BLaER1 (cell line): ENCODE data around the gene TBX4.
A peak's percentile ranks its signal among the peaks of the same experiment; 100 is the strongest.

ENCODE experiments used
- H3K27ac ChIP-seq: shearing (Covaris generic); formaldehyde crosslinking; 2 replicates; pipeline ENCODE4 v1.8.1; 2022
- H3K27me3 ChIP-seq: shearing (Covaris generic); formaldehyde crosslinking; 2 replicates; pipeline ENCODE4 v1.8.1; 2022
- H3K36me3 ChIP-seq: shearing (Covaris generic); formaldehyde crosslinking; 2 replicates; pipeline ENCODE4 v1.8.1; 2022
- H3K4me1 ChIP-seq: shearing (Covaris generic); formaldehyde crosslinking; 2 replicates; pipeline ENCODE4 v1.8.1; 2022
- H3K4me2 ChIP-seq: shearing (Covaris generic); formaldehyde crosslinking; 2 replicates; pipeline ENCODE4 v1.8.1; 2022
- H3K4me3 ChIP-seq: shearing (Covaris generic); formaldehyde crosslinking; 2 replicates; pipeline ENCODE4 v1.8.1; 2022
- H3K9ac ChIP-seq: shearing (Covaris generic); formaldehyde crosslinking; 2 replicates; pipeline ENCODE4 v1.8.1; 2022
- H3K9me3 ChIP-seq: shearing (Covaris generic); formaldehyde crosslinking; 2 replicates; pipeline ENCODE4 v1.8.1; 2022
- H4K20me1 ChIP-seq: shearing (Covaris generic); formaldehyde crosslinking; 2 replicates; pipeline ENCODE4 v1.8.1; 2022
- Cebpa-rat ChIP-seq: shearing (Covaris generic); IDR thresholded peaks from 2 replicates; pipeline ENCODE4 v1.8.1; 2022

Gene TBX4

GRCh38 chr17:61412860-61413660 is 39.2 kb upstream of the TBX4 start:
- Histone ChIP-seq H4K20me1 (peaks cover 23% of the 10 kb centered on the region), H3K36me3 (no peaks in the 10 kb centered on the region), H3K9ac (peak overlapping the region; percentile 36; the same call in 1 of the 2 replicates), H3K4me2 (peak overlapping the region; percentile 97), H3K4me1 (peaks cover 48% of the 10 kb centered on the region), H3K9me3 (no peaks in the 10 kb centered on the region; the same call in 1 of the 2 replicates), H3K4me3 (peak overlapping the region; percentile 68), H3K27ac (no peak overlapping the region), H3K27me3 (peaks cover 63% of the 10 kb centered on the region)
- no peak for TF ChIP-seq Cebpa-rat

GRCh38 chr17:61413661-61414126 is 38.5 kb upstream of the TBX4 start:
- H3K27ac ChIP-seq: no peak overlapping the region
- peaks cover 46% of the 10 kb centered on the region for H3K4me1 ChIP-seq
- no peak overlapping the region for H3K4me3 ChIP-seq
- no peak overlapping the region for H3K4me2 ChIP-seq
- TF ChIP-seq Cebpa-rat: no peak
- no peak overlapping the region for H3K9ac ChIP-seq
- no peaks in the 10 kb centered on the region; the same call in 1 of the 2 replicates for H3K9me3 ChIP-seq
- H4K20me1 ChIP-seq: peaks cover 17% of the 10 kb centered on the region
- H3K27me3 ChIP-seq: peaks cover 57% of the 10 kb centered on the region
- H3K36me3 ChIP-seq: no peaks in the 10 kb centered on the region

GRCh38 chr17:61414141-61414935 is 37.9 kb upstream of the TBX4 start:
- peaks cover 41% of the 10 kb centered on the region for H3K4me1 ChIP-seq
- H3K4me2 ChIP-seq: no peak overlapping the region
- TF ChIP-seq Cebpa-rat: no peak
- H3K9me3 ChIP-seq: no peaks in the 10 kb centered on the region; the same call in 1 of the 2 replicates
- no peaks in the 10 kb centered on the region for H3K36me3 ChIP-seq
- no peak overlapping the region for H3K27ac ChIP-seq
- peaks cover 50% of the 10 kb centered on the region for H3K27me3 ChIP-seq
- no peak overlapping the region for H3K9ac ChIP-seq
- H3K4me3 ChIP-seq: no peak overlapping the region
- peaks cover 11% of the 10 kb centered on the region for H4K20me1 ChIP-seq

- H3K9ac ChIP-seq: no peak overlapping the region
- no peaks in the 10 kb centered on the region for H3K36me3 ChIP-seq
- TF ChIP-seq Cebpa-rat: no peak
- no peak overlapping the region for H3K27ac ChIP-seq
- peaks cover 9% of the 10 kb centered on the region for H4K20me1 ChIP-seq
- no peak overlapping the region for H3K4me3 ChIP-seq
- H3K4me2 ChIP-seq: no peak overlapping the region
- H3K4me1 ChIP-seq: peaks cover 40% of the 10 kb centered on the region
- H3K9me3 ChIP-seq: no peaks in the 10 kb centered on the region; the same call in 1 of the 2 replicates
- peaks cover 45% of the 10 kb centered on the region for H3K27me3 ChIP-seq
These were observed 37.3 kb upstream of the TBX4 start for GRCh38 chr17:61414936-61415251.

- TF ChIP-seq Cebpa-rat: no peak
- Histone ChIP-seq H3K9me3 (no peaks in the 10 kb centered on the region), H3K27me3 (peaks cover 38% of the 10 kb centered on the region), H3K27ac (no peak overlapping the region), H3K9ac (no peak overlapping the region), H3K4me3 (no peak overlapping the region), H3K4me1 (peaks cover 33% of the 10 kb centered on the region), H3K4me2 (peak overlapping the region; percentile 58), H3K36me3 (no peaks in the 10 kb centered on the region), H4K20me1 (peaks cover 2% of the 10 kb centered on the region)
These were observed 36.6 kb upstream of the TBX4 start for GRCh38 chr17:61415374-61416210.

- H3K27me3 ChIP-seq: peaks cover 32% of the 10 kb centered on the region
- no peak overlapping the region for H3K9ac ChIP-seq
- H3K9me3 ChIP-seq: no peaks in the 10 kb centered on the region
- no peaks in the 10 kb centered on the region for H3K36me3 ChIP-seq
- no peaks in the 10 kb centered on the region for H4K20me1 ChIP-seq
- no peak overlapping the region for H3K27ac ChIP-seq
- no peak for TF ChIP-seq Cebpa-rat
- peaks cover 30% of the 10 kb centered on the region for H3K4me1 ChIP-seq
- peak overlapping the region; percentile 58 for H3K4me2 ChIP-seq
- no peak overlapping the region for H3K4me3 ChIP-seq
These were observed 36.0 kb upstream of the TBX4 start for GRCh38 chr17:61416211-61416539.

- Histone ChIP-seq H3K36me3 (no peaks in the 10 kb centered on the region), H3K27ac (no peak overlapping the region), H3K9ac (no peak overlapping the region), H4K20me1 (no peaks in the 10 kb centered on the region), H3K27me3 (peaks cover 26% of the 10 kb centered on the region), H3K4me3 (no peak overlapping the region), H3K4me1 (peaks cover 24% of the 10 kb centered on the region), H3K4me2 (peak overlapping the region; percentile 58), H3K9me3 (no peaks in the 10 kb centered on the region)
- no peak for TF ChIP-seq Cebpa-rat
These were observed 35.5 kb upstream of the TBX4 start for GRCh38 chr17:61416540-61417363.

- no peak overlapping the region for H3K4me2 ChIP-seq
- H3K4me1 ChIP-seq: peaks cover 14% of the 10 kb centered on the region
- no peaks in the 10 kb centered on the region for H4K20me1 ChIP-seq
- H3K27me3 ChIP-seq: peaks cover 9% of the 10 kb centered on the region
- H3K9ac ChIP-seq: no peak overlapping the region
- no peak overlapping the region for H3K4me3 ChIP-seq
- no peaks in the 10 kb centered on the region for H3K9me3 ChIP-seq
- H3K36me3 ChIP-seq: no peaks in the 10 kb centered on the region
- TF ChIP-seq Cebpa-rat: no peak
- no peak overlapping the region for H3K27ac ChIP-seq
These were observed 33.8 kb upstream of the TBX4 start for GRCh38 chr17:61418449-61418848.

GRCh38 chr17:61419496-61420046 is 32.7 kb upstream of the TBX4 start:
- Histone ChIP-seq H3K9me3 (no peaks in the 10 kb centered on the region), H3K27ac (no peak overlapping the region), H3K9ac (no peak overlapping the region), H3K4me2 (no peak overlapping the region), H3K4me3 (no peak overlapping the region), H4K20me1 (no peaks in the 10 kb centered on the region), H3K4me1 (peaks cover 14% of the 10 kb centered on the region), H3K27me3 (peaks cover 4% of the 10 kb centered on the region; the same call in 1 of the 2 replicates), H3K36me3 (no peaks in the 10 kb centered on the region)
- TF ChIP-seq Cebpa-rat: no peak
